MV-4-11 (cell line): ENCODE measurements around the gene SERPINB2.

Experiments
- DNase-seq: peaks from one replicate; lab custom pipeline; 2025; lab: John Stamatoyannopoulos, UW

SERPINB2 gene

GRCh38 chr18:63887424-63887823 is at the start of gene SERPINB2:
Gene SERPINB2, plus strand, starts transcription at chr18:63887705. Its CDS starts 3,740 bp downstream, at chr18:63891445.
- DNase-seq = no peak

- no peak for DNase-seq
These were observed 44.5 kb upstream of the SERPINB2 start for GRCh38 chr18:63843008-63843407.

DNA sequence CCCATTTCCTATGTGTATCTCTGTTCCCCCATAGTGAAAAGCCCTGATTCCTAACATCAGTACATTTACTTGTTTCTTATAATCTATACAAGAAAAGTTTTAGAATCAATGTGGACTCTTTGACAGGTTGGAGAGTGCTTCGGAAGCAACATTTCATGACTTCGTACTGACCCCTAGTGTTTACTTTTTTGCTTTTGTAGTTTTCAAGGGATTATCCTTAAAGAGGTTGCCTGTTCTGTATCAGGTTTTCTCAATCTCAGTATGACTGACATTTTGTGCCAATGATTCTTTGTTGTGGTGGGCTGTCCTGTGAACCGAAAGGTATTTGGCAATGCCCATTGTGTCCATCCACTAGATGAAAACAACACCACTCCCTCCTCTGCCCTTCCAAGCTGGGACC is 43.3 kb upstream of the SERPINB2 start:
- peak; percentile 47 for DNase-seq

GRCh38 chr18:63848159-63848558 is 39.3 kb upstream of the SERPINB2 start:
- peak; percentile 59 for DNase-seq

DNA sequence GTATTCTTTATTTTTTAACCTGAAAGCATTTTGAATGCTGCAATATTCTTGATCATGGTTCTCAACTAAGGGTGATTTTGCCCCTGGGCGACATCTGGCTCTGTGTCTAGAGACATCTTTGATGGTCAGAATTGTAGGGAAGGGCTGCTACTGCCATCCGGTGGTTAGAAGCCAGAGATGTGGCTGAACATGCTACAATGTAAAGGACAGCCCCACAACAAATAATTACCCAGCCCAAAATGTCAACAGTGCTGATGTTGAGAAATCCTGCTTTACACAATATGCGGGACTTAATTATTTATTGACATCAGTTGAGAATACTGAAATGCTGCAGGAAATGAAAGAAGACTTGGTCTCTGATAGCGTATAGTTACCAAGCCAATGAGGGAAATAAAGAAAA is 37.5 kb upstream of the SERPINB2 start:
- DNase-seq = peak; percentile 73

GRCh38 chr18:63850636-63851035 is 36.9 kb upstream of the SERPINB2 start:
- no peak for DNase-seq

DNA sequence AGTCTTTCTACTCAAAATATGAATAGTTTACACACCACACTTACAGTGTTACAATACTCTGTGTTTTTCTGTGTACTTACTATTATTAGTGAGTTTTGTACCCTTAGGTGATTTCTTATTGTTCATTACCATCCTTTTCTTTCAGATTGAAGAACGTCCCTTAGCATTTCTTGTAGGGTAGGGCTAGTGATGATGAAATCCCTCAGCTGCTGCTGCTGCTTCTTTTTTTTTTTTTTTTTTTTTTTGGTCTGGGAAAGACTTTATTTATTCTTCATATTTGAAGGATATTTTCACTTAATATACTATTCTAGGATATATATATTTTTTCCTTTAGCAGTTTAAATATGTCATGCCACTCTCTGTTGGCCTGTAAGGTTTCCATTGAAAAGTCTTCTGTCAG is 29.0 kb upstream of the SERPINB2 start:
- DNase-seq = peak; percentile 5

- DNase-seq = peak; percentile 78
These were observed 27.6 kb upstream of the SERPINB2 start for GRCh38 chr18:63859781-63860475.

DNA sequence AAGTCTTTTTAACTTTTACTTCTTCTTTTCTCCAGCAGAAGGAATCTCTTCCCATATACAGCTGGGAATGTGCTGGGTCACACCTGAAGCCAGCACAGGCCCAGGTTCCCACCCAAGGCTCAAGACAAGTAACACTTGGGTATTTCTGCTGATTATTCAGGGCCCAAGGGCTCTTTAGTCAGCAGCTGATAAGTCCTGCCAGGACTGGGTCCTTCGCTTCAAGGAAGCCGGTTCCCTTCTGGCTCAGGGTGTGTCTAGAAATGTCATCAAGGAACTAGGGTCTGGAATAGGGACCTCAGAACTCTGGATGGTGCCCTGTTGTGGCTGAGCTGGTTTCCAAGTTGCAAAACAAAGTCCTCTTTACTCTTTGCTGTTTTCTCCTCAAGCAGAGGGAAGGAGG is 27.0 kb upstream of the SERPINB2 start:
- no peak for DNase-seq

- DNase-seq = no peak
These were observed 20.0 kb upstream of the SERPINB2 start for GRCh38 chr18:63867368-63868125.

DNA sequence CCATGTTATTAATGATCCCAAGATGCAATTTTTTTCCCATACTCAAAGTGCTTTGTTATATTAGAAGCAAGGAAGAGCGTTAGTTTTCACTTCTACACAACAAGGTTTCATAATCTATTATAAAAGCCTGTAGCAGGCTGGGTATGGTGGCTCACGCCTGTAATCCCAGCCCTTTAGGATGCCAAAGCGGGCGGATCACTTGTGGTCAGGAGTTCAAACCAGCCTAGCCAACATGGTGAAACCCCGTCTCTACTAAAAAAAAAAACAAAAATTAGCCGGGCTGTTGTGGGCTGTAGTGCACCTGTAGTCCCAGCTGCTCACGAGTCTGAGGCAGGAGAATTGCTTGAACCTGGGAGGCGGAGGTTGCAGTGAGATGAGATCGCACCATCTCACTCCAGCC is 19.0 kb upstream of the SERPINB2 start:
- DNase-seq = peak; percentile 71

DNA sequence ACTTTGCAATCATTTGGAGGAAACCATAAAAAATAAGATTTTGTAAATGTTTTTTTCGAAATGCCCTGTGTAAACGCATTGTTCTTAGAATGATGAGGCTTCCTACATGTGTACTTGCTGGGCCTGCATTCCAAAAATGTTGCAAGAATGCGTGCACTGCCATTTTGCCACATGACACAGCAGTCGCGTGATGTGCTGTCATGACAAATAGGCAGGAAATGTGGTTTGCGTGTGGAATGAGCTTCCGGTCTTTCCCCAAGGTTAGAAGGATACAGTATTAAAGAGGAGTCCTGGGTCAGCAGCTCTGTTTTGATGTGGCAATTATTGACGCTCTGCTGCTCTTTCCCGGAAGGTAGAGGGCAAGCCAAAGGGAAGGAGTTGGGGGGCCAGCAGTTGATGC is 18.1 kb upstream of the SERPINB2 start:
- DNase-seq = peak; percentile 95

- peak; percentile 31 for DNase-seq
These were observed 17.7 kb upstream of the SERPINB2 start for GRCh38 chr18:63869851-63870250.

DNA sequence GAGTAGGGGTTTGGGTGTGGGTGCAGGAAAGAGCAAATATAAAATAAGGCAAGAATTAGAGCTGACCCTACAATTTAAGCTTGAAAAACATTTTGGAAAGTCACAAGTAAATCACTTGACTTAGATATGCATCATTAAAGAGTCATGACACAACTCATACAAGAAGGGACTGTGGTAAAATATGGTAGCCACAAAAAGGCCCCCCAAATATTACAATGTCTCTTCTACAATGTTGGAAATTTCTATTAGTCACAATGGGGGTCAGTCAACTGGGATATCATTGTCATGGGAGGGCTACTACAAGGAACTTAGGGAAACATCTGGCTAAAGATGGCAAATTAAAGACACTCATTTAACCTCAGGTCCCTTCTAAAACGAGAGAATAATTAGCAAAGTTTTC is 15.7 kb upstream of the SERPINB2 start:
- no peak for DNase-seq

DNA sequence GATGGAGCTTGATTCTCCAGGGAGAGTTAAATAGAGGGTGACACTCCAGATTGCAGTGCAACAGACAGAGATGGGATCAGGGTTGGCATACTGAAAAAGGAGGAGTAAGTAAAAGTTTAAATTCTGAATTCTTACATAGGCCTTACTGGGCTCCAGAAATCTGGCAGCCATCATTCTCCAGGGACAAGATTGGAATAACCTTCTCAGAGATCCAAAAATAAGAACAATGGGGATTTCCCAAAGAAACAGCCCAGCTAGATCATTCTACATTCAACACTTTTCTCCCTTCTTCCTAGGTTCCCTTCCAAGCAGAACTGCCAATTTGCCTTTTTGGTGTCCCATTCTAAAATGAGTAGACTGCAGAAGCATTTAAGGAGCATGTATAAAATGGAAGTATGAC is 14.9 kb upstream of the SERPINB2 start:
- no peak for DNase-seq

GRCh38 chr18:63878343-63878742 is 9.2 kb upstream of the SERPINB2 start:
- DNase-seq = peak; percentile 87

DNA sequence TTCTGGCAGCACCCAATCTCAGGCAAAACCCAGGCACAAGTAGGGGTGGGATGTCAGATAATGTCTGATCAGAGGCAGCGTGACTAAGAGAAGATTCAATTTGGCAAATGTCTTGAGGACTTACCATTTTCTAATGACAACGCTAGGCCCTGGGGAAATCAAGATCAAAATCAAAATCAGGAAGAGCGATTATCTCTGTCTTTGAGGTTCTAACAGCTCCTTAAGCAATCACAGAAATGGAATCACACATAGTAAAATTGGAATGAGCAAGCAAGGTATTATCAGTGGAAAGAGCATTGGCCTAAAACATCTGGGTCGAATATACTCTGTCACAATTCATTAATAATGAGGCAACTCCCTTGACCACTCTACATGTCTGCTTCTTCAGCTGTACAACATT is 8.6 kb upstream of the SERPINB2 start:
- DNase-seq = no peak

DNA sequence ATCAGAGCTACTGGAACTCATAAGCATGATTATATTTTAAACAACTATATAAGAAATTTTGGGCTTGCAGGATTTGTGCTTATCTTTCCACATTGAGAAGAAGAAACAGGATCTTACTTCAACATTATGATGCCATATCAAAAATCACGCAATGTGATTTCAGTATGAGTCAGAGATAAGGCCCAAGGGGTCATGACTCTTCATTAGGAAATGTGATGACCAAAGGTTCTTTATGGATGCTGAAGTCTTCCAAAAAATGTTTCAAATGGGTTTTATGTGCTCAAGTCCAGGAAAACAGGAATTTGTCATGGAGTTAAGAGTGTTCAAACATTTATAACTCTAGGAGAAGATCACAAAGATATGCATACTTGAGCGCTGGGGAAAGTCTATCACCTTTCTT is 7.8 kb upstream of the SERPINB2 start:
- peak; percentile 63 for DNase-seq

GRCh38 chr18:63881851-63882250 is 5.7 kb upstream of the SERPINB2 start:
- no peak for DNase-seq

- no peak for DNase-seq
These were observed 5.0 kb upstream of the SERPINB2 start for GRCh38 chr18:63882333-63883141.

GRCh38 chr18:63883617-63884016 is 3.9 kb upstream of the SERPINB2 start:
- no peak for DNase-seq

DNA sequence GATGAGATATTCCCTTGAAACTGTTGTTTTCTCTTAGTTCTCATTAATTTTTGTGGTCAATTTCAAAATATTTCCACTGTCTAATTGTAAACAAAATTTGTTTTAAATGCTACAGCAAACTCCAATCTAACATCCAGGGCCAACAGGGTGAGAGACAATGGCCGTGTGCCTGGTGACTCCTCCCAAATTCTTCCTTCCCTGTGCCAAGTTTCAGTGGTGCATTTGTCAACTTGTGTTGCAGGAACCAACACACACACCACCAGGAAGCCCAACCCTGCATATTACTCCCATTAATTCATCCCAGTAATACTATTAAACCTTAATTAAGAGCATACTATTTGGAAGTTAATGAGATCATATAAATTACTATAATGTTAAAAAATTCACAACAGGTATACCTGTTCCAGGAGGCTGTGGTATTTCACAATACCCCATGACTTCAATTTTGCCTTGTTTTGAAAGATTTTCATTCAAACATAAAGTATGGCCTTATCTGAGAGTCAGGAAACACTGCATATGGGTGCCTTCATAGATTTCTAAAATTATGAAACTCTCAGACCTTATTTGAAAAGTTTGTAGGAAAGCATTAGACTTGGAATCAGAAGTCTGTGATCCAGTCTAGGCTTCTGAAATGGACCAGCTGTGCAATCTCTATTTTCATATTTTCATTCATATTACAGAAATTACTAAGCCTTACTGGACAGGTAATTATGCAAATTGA is 1.1 kb downstream of the SERPINB2 start:
- peak; percentile 29 for DNase-seq
